GM18861 (cell line): Measurements from ENCODE around the gene AGBL2.
"Not testable (repeated sequence)": the region's sequence is repeated elsewhere in the genome, so short reads cannot be mapped to it uniquely, and the experiment has no call there.

Experiments
- ATAC-seq: cut with Tn5 transposase; IDR thresholded peaks from one replicate; pipeline ENCODE4 v1.9.1; 2021; ENCODE audit not compliant: unreplicated experiment

AGBL2 gene

GRCh38 chr11:47715082-47715669, at the start of gene AGBL2:
AGBL2 (minus strand) TSS chr11:47715369; CDS start chr11:47714650, 719 bp downstream.
- peak; percentile 95 for ATAC-seq

- ATAC-seq: not testable (repeated sequence)
Observed at GRCh38 chr11:47759291-47759690, 44.1 kb upstream of the AGBL2 start.

GRCh38 chr11:47756208-47756607, 41.0 kb upstream of the AGBL2 start:
- no peak for ATAC-seq

GRCh38 chr11:47750725-47751124, 35.6 kb upstream of the AGBL2 start:
- no peak for ATAC-seq

- ATAC-seq: not testable (repeated sequence)
Observed at GRCh38 chr11:47742494-47742893, 27.3 kb upstream of the AGBL2 start.

- ATAC-seq: not testable (repeated sequence)
Observed at GRCh38 chr11:47737817-47738216, 22.6 kb upstream of the AGBL2 start.

- no peak for ATAC-seq
Observed at GRCh38 chr11:47732271-47732670, 17.1 kb upstream of the AGBL2 start.

- no peak for ATAC-seq
Observed at GRCh38 chr11:47731475-47731874, 16.3 kb upstream of the AGBL2 start.

- no peak for ATAC-seq
Observed at GRCh38 chr11:47726878-47727514, 11.8 kb upstream of the AGBL2 start.

- ATAC-seq: no peak
Observed at GRCh38 chr11:47726118-47726442, 10.9 kb upstream of the AGBL2 start.

GRCh38 chr11:47725442-47726117, 10.4 kb upstream of the AGBL2 start:
- no peak for ATAC-seq

- ATAC-seq: no peak
Observed at GRCh38 chr11:47724041-47724729, 9.0 kb upstream of the AGBL2 start.

GRCh38 chr11:47723041-47723440, 7.9 kb upstream of the AGBL2 start:
- no peak for ATAC-seq

- no peak for ATAC-seq
Observed at GRCh38 chr11:47720651-47721050, 5.5 kb upstream of the AGBL2 start.

GRCh38 chr11:47716692-47717091, 1.5 kb upstream of the AGBL2 start:
- no peak for ATAC-seq

- no peak for ATAC-seq
Observed at GRCh38 chr11:47714554-47715081, 551 bp downstream of the AGBL2 start.

GRCh38 chr11:47711816-47712215, 3.4 kb downstream of the AGBL2 start:
- ATAC-seq: no peak

- ATAC-seq: no peak
Observed at GRCh38 chr11:47711225-47711624, 3.9 kb downstream of the AGBL2 start.

- ATAC-seq: not testable (repeated sequence)
Observed at GRCh38 chr11:47707275-47707786, 7.8 kb downstream of the AGBL2 start.

GRCh38 chr11:47705721-47706120, 9.4 kb downstream of the AGBL2 start:
- ATAC-seq: no peak

GRCh38 chr11:47691979-47692378, 23.2 kb downstream of the AGBL2 start:
- no peak for ATAC-seq
